GM18507 (cell line): ENCODE data around the gene ST3GAL3.
"Not testable (repeated sequence)": the region's sequence is repeated elsewhere in the genome, so short reads cannot be mapped to it uniquely, and the experiment has no call there.

Experiments
- DNase-seq: peaks from one replicate; pipeline ENCODE4 v3.0.0; 2011; ENCODE audit warnings: low read depth; ENCODE audit not compliant: insufficient read length; ENCODE audit errors: extremely low spot score
- FAIRE-seq: peaks from 2 replicates; lab custom pipeline; 2011; peaks lifted over from hg19 to GRCh38; lab: Jason Lieb, UNC

The ST3GAL3 gene

GRCh38 chr1:43693371-43693770 is 14.0 kb upstream of the ST3GAL3 start:
- FAIRE-seq (no peak), DNase-seq (no peak)

GRCh38 chr1:43699281-43699680 is 8.1 kb upstream of the ST3GAL3 start:
- no peak for DNase-seq
- no peak for FAIRE-seq

- no peak for DNase-seq
- FAIRE-seq: no peak
Measured at GRCh38 chr1:43703836-43704235, 3.5 kb upstream of the ST3GAL3 start.

- FAIRE-seq: no peak
- no peak for DNase-seq
Measured at GRCh38 chr1:43704838-43705237, 2.5 kb upstream of the ST3GAL3 start.

- FAIRE-seq (no peak), DNase-seq (no peak)
Measured at GRCh38 chr1:43705334-43705733, 2.0 kb upstream of the ST3GAL3 start.

GRCh38 chr1:43705982-43706597 is 1.2 kb upstream of the ST3GAL3 start:
- no peak for DNase-seq
- FAIRE-seq: peak; percentile 29

- no peak for DNase-seq
Measured at GRCh38 chr1:43706598-43707189, 642 bp upstream of the ST3GAL3 start.

GRCh38 chr1:43708002-43708410 is 670 bp downstream of the ST3GAL3 start:
- no peak for DNase-seq

More at GRCh38 chr1:43706598-43707189, 642 bp upstream of the ST3GAL3 start:
- FAIRE-seq: peak; percentile 52

GRCh38 chr1:43711049-43711448 is 3.7 kb downstream of the ST3GAL3 start:
- no peak for FAIRE-seq
- no peak for DNase-seq

More at GRCh38 chr1:43708002-43708410, 670 bp downstream of the ST3GAL3 start:
- FAIRE-seq: peak; percentile 39

- DNase-seq: no peak
Measured at GRCh38 chr1:43711524-43712386, 4.4 kb downstream of the ST3GAL3 start.

GRCh38 chr1:43716559-43717281 is 9.4 kb downstream of the ST3GAL3 start:
- no peak for DNase-seq
- FAIRE-seq: no peak

More at GRCh38 chr1:43711524-43712386, 4.4 kb downstream of the ST3GAL3 start:
- no peak for FAIRE-seq

GRCh38 chr1:43719063-43719462 is 11.7 kb downstream of the ST3GAL3 start:
- FAIRE-seq (no peak), DNase-seq (no peak)

GRCh38 chr1:43719670-43720419 is 12.5 kb downstream of the ST3GAL3 start:
- not testable (repeated sequence) for FAIRE-seq, DNase-seq

- FAIRE-seq (no peak), DNase-seq (no peak)
Measured at GRCh38 chr1:43722810-43723209, 15.5 kb downstream of the ST3GAL3 start.

GRCh38 chr1:43729816-43730463 is 22.6 kb downstream of the ST3GAL3 start:
- no peak for FAIRE-seq
- no peak for DNase-seq

- DNase-seq: no peak
Measured at GRCh38 chr1:43731867-43732531, 24.7 kb downstream of the ST3GAL3 start.

GRCh38 chr1:43736819-43737218 is 29.5 kb downstream of the ST3GAL3 start:
- no peak for FAIRE-seq
- no peak for DNase-seq

More at GRCh38 chr1:43731867-43732531, 24.7 kb downstream of the ST3GAL3 start:
- FAIRE-seq: no peak

GRCh38 chr1:43742026-43742425 is 34.7 kb downstream of the ST3GAL3 start:
- DNase-seq (no peak), FAIRE-seq (no peak)
